ENCODE results near the gene HLA-DRB1. TPM values are rescaled to one million over a fixed set of nuclear protein-coding genes. Genes with fewer than 3 reads are reported as not detected.
A peak's percentile ranks its signal among the peaks of the same experiment; 100 is the strongest.
"Not testable (repeated sequence)": the region's sequence is repeated elsewhere in the genome, so short reads cannot be mapped to it uniquely, and the experiment has no call there.

The HLA-DRB1 gene
- total RNA-seq, result 10 to 100 TPM; 24.0 to 37.6 TPM

GRCh38 chr6:32589596-32590449 lies at the start of gene HLA-DRB1:
TSS of gene HLA-DRB1 (minus strand) at chr6:32589848. CDS start at chr6:32589742, 106 bp downstream.
- Histone ChIP-seq H3K9me3 (no peaks in the 10 kb centered on the region), H3K27ac (peak within 1 kb of the TSS in 1 of 2 donors; percentile 46), H3K4me3 (peak within 1 kb of the TSS in 1 of 2 donors; percentile 31), H3K27me3 (no peaks in the 10 kb centered on the region), H3K4me1 (no peaks in the 10 kb centered on the region), H3K36me3 (no peaks in the 10 kb centered on the region)
- TF ChIP-seq CTCF (IDR thresholded peaks at IDR 0.05), result no peak
- no peak for DNase-seq (ENCODE audit: low spot score)

GRCh38 chr6:32638532-32639219 lies 49.0 kb upstream of the HLA-DRB1 start:
- H3K4me3 ChIP-seq, result no peak overlapping the region
- H3K27ac ChIP-seq, result no peak overlapping the region
- TF ChIP-seq CTCF (IDR thresholded peaks at IDR 0.05), result no peak
- no peaks in the 10 kb centered on the region for H3K9me3 ChIP-seq
- no peaks in the 10 kb centered on the region for H3K36me3 ChIP-seq
- no peak for DNase-seq (ENCODE audit: low spot score)
- no peaks in the 10 kb centered on the region for H3K27me3 ChIP-seq
- H3K4me1 ChIP-seq, result no peaks in the 10 kb centered on the region

- Histone ChIP-seq H3K9me3 (no peaks in the 10 kb centered on the region), H3K36me3 (no peaks in the 10 kb centered on the region), H3K4me3 (no peak overlapping the region), H3K27me3 (no peaks in the 10 kb centered on the region), H3K27ac (no peak overlapping the region), H3K4me1 (no peaks in the 10 kb centered on the region)
- no peak for TF ChIP-seq CTCF (IDR thresholded peaks at IDR 0.05)
- no peak for DNase-seq (ENCODE audit: low spot score)
These were observed 48.2 kb upstream of the HLA-DRB1 start for GRCh38 chr6:32637883-32638282.

GRCh38 chr6:32637219-32637880 lies 47.7 kb upstream of the HLA-DRB1 start, which contains the start of gene HLA-DQA1:
TSS of gene HLA-DQA1 (plus strand) at chr6:32637406. CDS start at chr6:32637459, 53 bp downstream.
- no peak for DNase-seq (ENCODE audit: low spot score)
- H3K4me1 ChIP-seq, result no peaks in the 10 kb centered on the region
- TF ChIP-seq CTCF (IDR thresholded peaks at IDR 0.05), result no peak
- H3K9me3 ChIP-seq, result no peaks in the 10 kb centered on the region
- no peak within 1 kb of the TSS for H3K4me3 ChIP-seq
- no peaks in the 10 kb centered on the region for H3K27me3 ChIP-seq
- H3K36me3 ChIP-seq, result no peaks in the 10 kb centered on the region
- H3K27ac ChIP-seq, result no peak within 1 kb of the TSS

GRCh38 chr6:32635526-32636123 lies 46.0 kb upstream of the HLA-DRB1 start:
- no peaks in the 10 kb centered on the region for H3K9me3 ChIP-seq
- no peak overlapping the region for H3K27ac ChIP-seq
- no peaks in the 10 kb centered on the region for H3K4me1 ChIP-seq
- DNase-seq (ENCODE audit: low spot score), result no peak
- H3K36me3 ChIP-seq, result no peaks in the 10 kb centered on the region
- H3K4me3 ChIP-seq, result no peak overlapping the region
- TF ChIP-seq CTCF (IDR thresholded peaks at IDR 0.05), result no peak
- H3K27me3 ChIP-seq, result no peaks in the 10 kb centered on the region

- not testable (repeated sequence) for DNase-seq (ENCODE audit: low spot score); H3K4me3 ChIP-seq; H3K27me3 ChIP-seq; H3K27ac ChIP-seq; H3K36me3 ChIP-seq; H3K9me3 ChIP-seq; H3K4me1 ChIP-seq
These were observed 40.1 kb upstream of the HLA-DRB1 start for GRCh38 chr6:32629793-32630192.
